Liver (tissue), 2 donors: ENCODE results near the gene RPS27A.

Experiments
- TF ChIP-seq, protein P1 (sequence below): IDR thresholded peaks from 2 replicates; pipeline ENCODE4 v1.6.1; 2016; ENCODE audit warnings: antibody characterized with exemption
- TF ChIP-seq, protein P2 (sequence below): fragments of 150-350 bp; IDR thresholded peaks from 2 replicates; pipeline ENCODE4 v1.5.1; 2017; ENCODE audit warnings: improper control_type of control experiment, low read depth, low read length; ENCODE audit not compliant: missing input control
- donor health status: healthy.

DNA sequence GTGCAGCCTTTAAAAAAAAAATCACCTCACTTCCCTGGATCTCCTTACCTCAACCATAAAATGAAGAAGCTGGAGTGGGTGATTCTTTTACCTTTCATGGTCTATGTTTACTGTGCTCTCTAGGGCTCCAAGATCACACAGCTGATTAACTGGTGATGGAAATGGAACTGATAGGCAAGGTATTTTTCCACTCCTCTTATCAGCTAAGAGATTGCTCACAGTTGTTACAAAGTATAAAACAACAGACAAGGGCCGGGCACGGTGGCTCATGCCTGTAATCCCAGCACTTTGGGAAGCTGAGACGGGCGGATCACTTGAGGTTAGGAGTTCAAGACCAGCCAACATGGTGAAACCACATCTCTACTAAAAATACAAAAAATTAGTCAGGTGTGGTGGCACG, 14.5 kb downstream of the RPS27A start:
- TF ChIP-seq, protein P1, sequence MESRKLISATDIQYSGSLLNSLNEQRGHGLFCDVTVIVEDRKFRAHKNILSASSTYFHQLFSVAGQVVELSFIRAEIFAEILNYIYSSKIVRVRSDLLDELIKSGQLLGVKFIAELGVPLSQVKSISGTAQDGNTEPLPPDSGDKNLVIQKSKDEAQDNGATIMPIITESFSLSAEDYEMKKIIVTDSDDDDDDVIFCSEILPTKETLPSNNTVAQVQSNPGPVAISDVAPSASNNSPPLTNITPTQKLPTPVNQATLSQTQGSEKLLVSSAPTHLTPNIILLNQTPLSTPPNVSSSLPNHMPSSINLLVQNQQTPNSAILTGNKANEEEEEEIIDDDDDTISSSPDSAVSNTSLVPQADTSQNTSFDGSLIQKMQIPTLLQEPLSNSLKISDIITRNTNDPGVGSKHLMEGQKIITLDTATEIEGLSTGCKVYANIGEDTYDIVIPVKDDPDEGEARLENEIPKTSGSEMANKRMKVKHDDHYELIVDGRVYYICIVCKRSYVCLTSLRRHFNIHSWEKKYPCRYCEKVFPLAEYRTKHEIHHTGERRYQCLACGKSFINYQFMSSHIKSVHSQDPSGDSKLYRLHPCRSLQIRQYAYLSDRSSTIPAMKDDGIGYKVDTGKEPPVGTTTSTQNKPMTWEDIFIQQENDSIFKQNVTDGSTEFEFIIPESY, result no peak
- TF ChIP-seq, protein P2, sequence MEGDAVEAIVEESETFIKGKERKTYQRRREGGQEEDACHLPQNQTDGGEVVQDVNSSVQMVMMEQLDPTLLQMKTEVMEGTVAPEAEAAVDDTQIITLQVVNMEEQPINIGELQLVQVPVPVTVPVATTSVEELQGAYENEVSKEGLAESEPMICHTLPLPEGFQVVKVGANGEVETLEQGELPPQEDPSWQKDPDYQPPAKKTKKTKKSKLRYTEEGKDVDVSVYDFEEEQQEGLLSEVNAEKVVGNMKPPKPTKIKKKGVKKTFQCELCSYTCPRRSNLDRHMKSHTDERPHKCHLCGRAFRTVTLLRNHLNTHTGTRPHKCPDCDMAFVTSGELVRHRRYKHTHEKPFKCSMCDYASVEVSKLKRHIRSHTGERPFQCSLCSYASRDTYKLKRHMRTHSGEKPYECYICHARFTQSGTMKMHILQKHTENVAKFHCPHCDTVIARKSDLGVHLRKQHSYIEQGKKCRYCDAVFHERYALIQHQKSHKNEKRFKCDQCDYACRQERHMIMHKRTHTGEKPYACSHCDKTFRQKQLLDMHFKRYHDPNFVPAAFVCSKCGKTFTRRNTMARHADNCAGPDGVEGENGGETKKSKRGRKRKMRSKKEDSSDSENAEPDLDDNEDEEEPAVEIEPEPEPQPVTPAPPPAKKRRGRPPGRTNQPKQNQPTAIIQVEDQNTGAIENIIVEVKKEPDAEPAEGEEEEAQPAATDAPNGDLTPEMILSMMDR, result no peak
